GM10266 (cell line): ENCODE measurements around the gene SEMA5A.

Experiments used
- DNase-seq: peaks from one replicate; pipeline ENCODE4 v3.0.0; 2012; ENCODE audit errors: extremely low spot score
- CTCF ChIP-seq: IDR thresholded peaks from 2 replicates; pipeline ENCODE4 v1.5.1; 2012; ENCODE audit warnings: mild to moderate bottlenecking, low read depth; ENCODE audit not compliant: control insufficient read depth, insufficient read depth; ENCODE audit errors: missing control alignments

SEMA5A gene

DNA sequence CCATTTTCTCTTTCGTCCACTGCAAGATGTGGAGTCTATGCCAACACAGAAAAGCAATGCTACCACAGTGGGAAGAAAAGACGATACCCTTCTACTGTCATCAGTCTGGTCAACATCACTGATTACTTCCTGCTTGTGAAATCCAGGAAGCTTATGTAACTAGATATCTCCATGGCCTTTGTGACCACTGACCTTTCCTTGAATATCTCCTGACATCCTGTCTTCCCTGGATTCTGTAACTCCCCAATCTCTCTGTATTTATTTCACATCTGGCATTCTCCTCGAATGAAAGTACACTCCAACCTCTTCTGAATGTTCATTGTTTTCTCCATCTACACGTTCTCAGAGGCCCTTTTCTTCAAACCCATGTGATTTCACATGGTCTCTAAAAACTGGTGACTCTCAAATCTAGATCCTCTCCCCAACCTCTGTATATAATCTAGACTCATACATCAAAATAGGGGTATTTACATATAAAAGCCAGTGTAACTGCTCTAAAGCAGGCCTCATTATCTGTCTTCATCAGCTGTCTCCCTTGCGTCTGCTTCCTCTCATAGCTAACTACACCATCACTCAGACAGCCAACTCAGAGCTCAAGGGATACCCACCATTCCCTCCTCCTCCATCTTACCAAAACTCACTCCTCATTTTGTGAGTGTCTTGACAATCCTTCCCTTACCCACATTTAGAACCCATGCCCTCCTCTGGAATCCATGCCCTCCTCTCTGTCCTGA, 156.8 kb downstream of the SEMA5A start:
- no peak for DNase-seq

DNA sequence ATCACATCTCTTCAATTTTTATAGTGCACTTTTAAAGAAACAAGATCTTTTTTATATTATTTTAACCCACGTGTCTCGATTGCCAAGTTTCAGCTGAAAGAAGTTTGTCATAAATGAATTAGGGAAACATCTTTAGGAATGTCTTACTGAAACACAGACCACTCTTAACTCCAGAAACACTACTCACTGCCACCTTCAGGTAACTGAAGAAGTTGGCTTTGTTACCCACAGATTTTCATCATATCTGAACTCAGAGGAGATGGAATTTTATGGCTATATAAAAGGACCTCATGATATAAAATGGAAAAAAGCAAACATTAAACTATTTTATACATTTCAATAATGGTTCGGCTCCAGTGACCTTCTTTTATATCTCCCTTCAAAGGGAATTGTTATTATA, 158.0 kb downstream of the SEMA5A start:
- TF ChIP-seq CTCF, result no peak
- no peak for DNase-seq

More for the DNA sequence above, 156.8 kb downstream of the SEMA5A start:
- no peak for TF ChIP-seq CTCF

- TF ChIP-seq CTCF, result no peak
- DNase-seq, result no peak
These were observed 158.9 kb downstream of the SEMA5A start for GRCh38 chr5:9386945-9387344.

- TF ChIP-seq CTCF, result no peak
- no peak for DNase-seq
These were observed 163.4 kb downstream of the SEMA5A start for GRCh38 chr5:9382522-9382921.

DNA sequence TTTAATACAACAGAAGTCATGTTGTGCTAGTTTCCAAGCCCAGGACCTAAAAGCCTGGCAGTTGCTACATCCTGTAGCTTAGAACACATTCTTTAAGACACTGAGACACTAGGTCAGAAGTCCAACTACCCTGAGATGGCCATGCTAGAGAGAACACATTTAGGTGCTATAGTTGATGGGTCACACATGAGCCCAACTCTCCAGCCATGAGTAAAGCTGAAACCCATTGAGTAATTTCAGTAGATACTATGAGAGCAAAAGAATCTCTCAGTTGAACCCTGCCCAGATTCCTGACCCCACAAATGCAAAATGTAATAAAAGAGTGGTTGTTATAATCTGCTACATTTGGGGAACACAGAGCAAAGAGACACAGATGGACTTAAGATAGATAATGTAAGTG, 164.4 kb downstream of the SEMA5A start:
- no peak for TF ChIP-seq CTCF

DNA sequence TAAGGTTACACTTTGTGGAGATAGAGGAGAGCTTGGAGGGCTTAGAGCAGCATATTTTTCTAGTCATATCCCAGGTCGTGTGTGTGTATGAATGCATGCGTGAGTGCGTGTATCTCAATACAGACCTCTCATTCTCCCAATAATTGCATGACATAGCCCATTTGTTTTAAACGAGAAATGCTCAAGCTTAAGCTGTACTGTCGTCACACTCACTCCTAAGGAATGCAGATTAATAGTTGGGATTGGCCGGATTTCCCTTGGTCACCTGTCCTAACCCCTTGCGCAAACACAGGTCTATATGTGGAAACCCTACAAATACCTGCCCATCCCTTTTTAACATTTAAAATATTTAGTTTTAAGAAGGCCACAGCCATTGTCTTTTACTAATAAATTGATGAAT, 165.8 kb downstream of the SEMA5A start:
- no peak for DNase-seq
- TF ChIP-seq CTCF, result no peak

More for the DNA sequence above, 164.4 kb downstream of the SEMA5A start:
- peak; percentile 18 for DNase-seq

DNA sequence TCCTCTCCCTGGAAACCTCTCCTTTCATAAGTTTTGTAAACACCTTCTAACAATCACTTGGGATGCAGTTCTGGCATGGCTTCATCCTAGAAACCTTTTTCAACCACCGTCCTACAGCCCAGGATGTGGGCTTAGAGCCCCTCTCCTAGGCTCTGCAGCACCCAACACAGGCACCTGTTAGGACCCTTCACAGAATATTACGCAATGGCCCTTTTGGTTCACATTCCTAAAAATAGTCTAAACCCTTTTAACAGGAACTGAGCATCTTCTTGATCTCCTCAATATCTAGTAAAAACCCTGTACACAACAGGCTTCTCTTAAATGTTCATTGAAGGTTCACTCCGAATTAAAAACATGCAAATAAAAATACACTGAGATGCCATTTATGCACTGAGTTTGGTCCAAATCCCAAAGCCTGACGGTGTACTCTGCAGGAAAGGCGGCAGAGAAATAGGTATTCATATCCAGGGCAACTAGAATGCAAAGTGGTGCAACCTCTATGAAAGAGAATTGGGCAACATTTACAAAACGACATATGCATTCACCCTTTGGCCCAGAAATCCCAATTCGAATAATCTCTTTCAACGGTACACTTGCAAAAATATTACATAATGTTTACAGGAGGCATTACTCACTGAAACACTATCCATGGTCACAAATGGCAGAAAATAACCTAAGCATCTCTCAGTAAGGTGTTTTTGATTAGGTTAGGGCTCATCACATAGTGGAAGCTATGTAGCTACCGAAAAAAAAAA, 169.3 kb downstream of the SEMA5A start:
- no peak for TF ChIP-seq CTCF
- no peak for DNase-seq
